ENCODE measurements around the gene HCRTR1. TPM values are rescaled to one million over a fixed set of nuclear protein-coding genes. Genes with fewer than 3 reads are reported as not detected.

The HCRTR1 gene
- total and polyA plus RNA-seq, 2 donors (not counting 3 experiments of a cell fraction or from before 2014, with no cell fraction given), result 0.93 to 1.5 TPM

DNA sequence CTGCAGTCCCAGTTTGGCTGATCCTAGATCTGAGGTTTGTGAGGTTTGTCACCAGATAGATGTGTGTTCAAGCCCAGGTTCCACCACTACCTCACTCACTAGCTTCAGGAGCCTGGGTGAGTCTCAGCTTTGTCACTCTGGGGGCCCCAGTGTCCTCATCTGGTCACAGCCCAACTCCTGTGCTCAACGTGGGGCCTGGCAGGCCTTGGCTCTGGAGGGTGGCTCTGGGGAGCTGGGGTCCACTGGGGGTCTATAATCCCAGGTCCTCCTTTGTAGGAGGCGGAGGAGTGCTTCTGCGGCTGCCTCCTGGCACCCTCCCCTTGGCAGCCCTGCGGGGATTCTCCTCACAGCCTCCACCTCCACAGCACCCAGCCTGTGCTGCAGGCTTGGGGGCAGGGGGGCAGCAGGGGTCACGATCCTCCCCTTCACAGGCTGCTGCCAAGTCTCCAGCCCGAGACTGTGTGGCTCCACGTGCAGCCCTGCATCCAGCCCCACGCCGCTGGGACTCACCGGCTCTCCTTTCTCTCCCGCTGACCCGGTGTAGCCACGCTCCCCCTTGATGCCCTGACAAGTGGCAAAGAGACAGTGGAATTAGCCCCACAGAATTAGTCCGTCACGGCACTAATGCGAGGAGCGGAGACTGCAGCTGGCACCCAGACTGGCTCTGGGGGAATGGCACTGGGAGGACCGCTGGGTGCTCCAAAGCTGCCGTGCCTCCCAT, 49.7 kb downstream of the HCRTR1 start:
- H3K9ac ChIP-seq (replicated peaks; ENCODE audit: extremely low read depth, insufficient read depth, low read length), result no peak overlapping the region
- intact Hi-C loops (cut with micrococcal nuclease), result no loop called here
- FAIRE-seq (no peak), DNase-seq (ENCODE audit: low read depth, low spot score) (no peak)
- H3K9me3 ChIP-seq (replicated peaks; ENCODE audit: control insufficient read depth, insufficient read depth, low read length), result no peaks in the 10 kb centered on the region
- no peak overlapping the region for H3K27ac ChIP-seq (ENCODE audit: insufficient read depth, low read depth, low read length)
- no peaks in the 10 kb centered on the region for H3K9me1 ChIP-seq (replicated peaks; ENCODE audit: control insufficient read depth, extremely low read depth, insufficient read depth, low read length)
- ChIA-PET POLR2A (no interaction called here), CTCF (interaction anchor here (3.2 to 11.5 kb wide), 5 partner anchors 36 to 122 kb away, joined by 46 to 180 read pairs (median 76); partner anchors contain the start of gene COL16A1)
- no peaks in the 10 kb centered on the region for H3K79me2 ChIP-seq (ENCODE audit: control insufficient read depth, insufficient read depth, low read length)
- no TSS peak for BruUV-seq (replicated peaks)
- no peaks in the 10 kb centered on the region for H3K36me3 ChIP-seq (ENCODE audit: control insufficient read depth in 2 of 2, extremely low read depth in 1 of 2, insufficient read depth in 2 of 2, low read length in 2 of 2)
- H3K27me3 ChIP-seq (ENCODE audit: control insufficient read depth in 2 of 2, insufficient read depth in 2 of 2, low read length in 2 of 2), result no peaks in the 10 kb centered on the region
- H3K4me3 ChIP-seq (replicated peaks in 1 of 3; ENCODE audit: insufficient read depth in 1 of 3, low read depth in 1 of 3, low read length in 3 of 3), result no peak overlapping the region
- no peak overlapping the region for H2AFZ ChIP-seq (ENCODE audit: low read depth, low read length)
- dilution Hi-C loops (cut with MboI; ENCODE audit: extremely low pct_ligation_motif_present, low sequenced_read_pairs), result no loop called here
- no peaks in the 10 kb centered on the region for H4K20me1 ChIP-seq (replicated peaks; ENCODE audit: control insufficient read depth, extremely low read depth, insufficient read depth, low read length)
- H3K4me1 ChIP-seq (ENCODE audit: control insufficient read depth, extremely low read depth, insufficient read depth, low read length), result peaks cover 13% of the 10 kb centered on the region
- TF ChIP-seq POLR2AphosphoS5 (IDR thresholded peaks at IDR 0.05; ENCODE audit: insufficient read depth, low read depth, low read length), result no peak
- no peak for TF ChIP-seq GATA2 (IDR thresholded peaks at IDR 0.05; ENCODE audit: insufficient read depth, insufficient read length, low read depth, low read length)
- TF ChIP-seq EZH2 (IDR thresholded peaks at IDR 0.05; ENCODE audit: borderline replicate concordance, low read depth, low read length, severe bottlenecking), result no peak
- no peak for TF ChIP-seq FOS (IDR thresholded peaks at IDR 0.05; ENCODE audit: borderline replicate concordance, insufficient read depth, low read length)
- TF ChIP-seq, protein P1, sequence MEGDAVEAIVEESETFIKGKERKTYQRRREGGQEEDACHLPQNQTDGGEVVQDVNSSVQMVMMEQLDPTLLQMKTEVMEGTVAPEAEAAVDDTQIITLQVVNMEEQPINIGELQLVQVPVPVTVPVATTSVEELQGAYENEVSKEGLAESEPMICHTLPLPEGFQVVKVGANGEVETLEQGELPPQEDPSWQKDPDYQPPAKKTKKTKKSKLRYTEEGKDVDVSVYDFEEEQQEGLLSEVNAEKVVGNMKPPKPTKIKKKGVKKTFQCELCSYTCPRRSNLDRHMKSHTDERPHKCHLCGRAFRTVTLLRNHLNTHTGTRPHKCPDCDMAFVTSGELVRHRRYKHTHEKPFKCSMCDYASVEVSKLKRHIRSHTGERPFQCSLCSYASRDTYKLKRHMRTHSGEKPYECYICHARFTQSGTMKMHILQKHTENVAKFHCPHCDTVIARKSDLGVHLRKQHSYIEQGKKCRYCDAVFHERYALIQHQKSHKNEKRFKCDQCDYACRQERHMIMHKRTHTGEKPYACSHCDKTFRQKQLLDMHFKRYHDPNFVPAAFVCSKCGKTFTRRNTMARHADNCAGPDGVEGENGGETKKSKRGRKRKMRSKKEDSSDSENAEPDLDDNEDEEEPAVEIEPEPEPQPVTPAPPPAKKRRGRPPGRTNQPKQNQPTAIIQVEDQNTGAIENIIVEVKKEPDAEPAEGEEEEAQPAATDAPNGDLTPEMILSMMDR (IDR thresholded peaks at IDR 0.05; ENCODE audit: extremely low read depth in 1 of 2, insufficient read depth in 1 of 2, low read depth in 1 of 2, low read length in 2 of 2), result no peak
- TF ChIP-seq, protein P2, sequence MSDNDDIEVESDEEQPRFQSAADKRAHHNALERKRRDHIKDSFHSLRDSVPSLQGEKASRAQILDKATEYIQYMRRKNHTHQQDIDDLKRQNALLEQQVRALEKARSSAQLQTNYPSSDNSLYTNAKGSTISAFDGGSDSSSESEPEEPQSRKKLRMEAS (IDR thresholded peaks at IDR 0.05; ENCODE audit: insufficient read depth, insufficient read length), result no peak
- TF ChIP-seq JUN (IDR thresholded peaks at IDR 0.05; ENCODE audit: borderline replicate concordance, insufficient read depth, insufficient read length, low read depth), result no peak
- TF ChIP-seq POLR2A (IDR thresholded peaks at IDR 0.05; ENCODE audit: low read depth, low read length), result no peak
- no peak for TF ChIP-seq MYC (IDR thresholded peaks at IDR 0.05; ENCODE audit: low read depth, low read length)
- no peak overlapping the region for H3K4me2 ChIP-seq (ENCODE audit: insufficient read depth, low read length)

Data from endothelial cell of umbilical vein (primary cell).